CD4-positive, alpha-beta T cell (primary cell): ENCODE data around the gene CHMP4A. TPM values are rescaled to one million over a fixed set of nuclear protein-coding genes. Genes with fewer than 3 reads are reported as not detected.

Experiments used
- ATAC-seq: fragments of 200-7000 bp; cut with Tn5 transposase; one replicate; pipeline ENCODE4 v1.10.0; 2022; ENCODE audit warnings: mild to moderate bottlenecking; ENCODE audit not compliant: poor library complexity
- CTCF ChIA-PET: fragments of 350-600 bp; sonication (Branson Sonifier 250); formaldehyde crosslinking; loops from one replicate; lab custom pipeline; 2021; ENCODE audit warnings: antibody characterized with exemption, inconsistent platforms; lab: Charles Lee
- POLR2A ChIA-PET: fragments of 350-600 bp; sonication (Branson Sonifier 250); formaldehyde crosslinking; loops from one replicate; lab custom pipeline; 2021; ENCODE audit warnings: antibody characterized with exemption, inconsistent platforms; lab: Charles Lee
- DNase-seq, 14 experiments: peaks; one replicate each; pipeline ENCODE4 v3.0.0-alpha.2; 2013 to 2020; ENCODE audit warnings: mixed read lengths in 2 of 14
- H3K27ac ChIP-seq, 2 donors: one replicate each; pipeline versions ENCODE4 v1.5.1 to v1.7.0; 2013; ENCODE audit warnings: low read length in 2 of 2, low read depth in 1 of 2, mild to moderate bottlenecking in 1 of 2
- H3K27me3 ChIP-seq, 2 experiments: 1 replicate in 1 of 2; 2 replicates in 1 of 2; pipeline versions ENCODE4 v1.6.1 to v1.7.0; 2013; ENCODE audit warnings: low read length in 2 of 2, control low read depth in 1 of 2, mild to moderate bottlenecking in 1 of 2, moderate library complexity in 1 of 2; ENCODE audit not compliant: insufficient read depth in 2 of 2, control insufficient read depth in 1 of 2
- H3K36me3 ChIP-seq: one replicate; pipeline ENCODE4 v1.6.1; 2013; ENCODE audit warnings: low read length, control low read depth; ENCODE audit not compliant: insufficient read depth
- H3K4me1 ChIP-seq: one replicate; pipeline ENCODE4 v1.6.1; 2013; ENCODE audit warnings: low read length, control low read depth; ENCODE audit not compliant: insufficient read depth
- H3K4me3 ChIP-seq: one replicate; pipeline ENCODE4 v1.5.1; 2013; ENCODE audit warnings: mild to moderate bottlenecking, low read length, moderate library complexity
- H3K9me3 ChIP-seq, 2 experiments: 1 replicate in 1 of 2; 2 replicates in 1 of 2; pipeline versions ENCODE4 v1.6.1 to v1.7.0; 2013; ENCODE audit warnings: low read length in 2 of 2, mild to moderate bottlenecking in 2 of 2, control low read depth in 1 of 2, moderate library complexity in 1 of 2; ENCODE audit not compliant: control insufficient read depth in 1 of 2, insufficient read depth in 1 of 2
- H3K27ac Mint-ChIP-seq: one replicate; pipeline ENCODE4 v1.8.0; 2020; ENCODE audit warnings: mixed read lengths
- H3K27me3 Mint-ChIP-seq: one replicate; pipeline ENCODE4 v1.8.0; 2021; ENCODE audit warnings: mixed read lengths
- H3K36me3 Mint-ChIP-seq: one replicate; pipeline ENCODE4 v1.8.0; 2021; ENCODE audit warnings: low read depth, mixed read lengths
- H3K4me1 Mint-ChIP-seq: one replicate; pipeline ENCODE4 v1.8.0; 2021; ENCODE audit warnings: low read depth, mixed read lengths
- H3K4me3 Mint-ChIP-seq: one replicate; pipeline ENCODE4 v1.8.0; 2020; ENCODE audit warnings: mild to moderate bottlenecking, mixed read lengths
- H3K9me3 Mint-ChIP-seq: one replicate; pipeline ENCODE4 v1.8.0; 2020; ENCODE audit warnings: mixed read lengths
- CTCF ChIP-seq: fragments of 200-600 bp; IDR thresholded peaks from one replicate; pipeline ENCODE4 v1.8.0; 2022; ENCODE audit warnings: antibody characterized with exemption, mild to moderate bottlenecking
- intact Hi-C, 2 experiments: fragments of 100-400 bp; cut with DNase I in 1 of 2; cut with micrococcal nuclease in 1 of 2; formaldehyde crosslinking; loops; one replicate each; pipeline versions ENCODE4 v1.15.1 to v1.9.0; 2023 to 2025; cut with DNase I, micrococcal nuclease
- total RNA-seq, 174 experiments: library from RNA in 2 of 174; stranded (reverse) in 2 of 174; gene quantifications; one replicate each; pipeline ENCODE4 v1.2.3 and lab custom pipeline; 2021 to 2026

CHMP4A gene
- total RNA-seq, 2 experiments from 2014 or later = 73.4 to 80.1 TPM

- Histone ChIP-seq H3K27me3 (no peaks in the 10 kb centered on the region), H3K4me3 (peak overlapping the region; percentile 93), H3K9me3 (no peaks in the 10 kb centered on the region), H3K36me3 (peaks cover 43% of the 10 kb centered on the region), H3K4me1 (peaks cover 63% of the 10 kb centered on the region), H3K27ac (peak overlapping the region; percentile 97 to 100)
- Mint-ChIP-seq H3K27me3 (no peaks in the 10 kb centered on the region), H3K9me3 (no peaks in the 10 kb centered on the region), H3K4me1 (peaks cover 69% of the 10 kb centered on the region), H3K36me3 (peaks cover 55% of the 10 kb centered on the region), H3K27ac (peak overlapping the region; percentile 100), H3K4me3 (peak overlapping the region; percentile 99)
- no peak for TF ChIP-seq CTCF
- CTCF ChIA-PET = interaction anchor here (1.0 to 7.3 kb wide), 23 partner anchors 9 to 200 kb away, joined by 3 to 90 read pairs (median 8); partner anchors contain the start of genes CHMP4A, CIDEB, DHRS1 and EMC9
- ATAC-seq (peak; percentile 80), DNase-seq (peak; percentile 85 to 97 (median 92))
- intact Hi-C loops = loop anchor here (1.0 to 2.0 kb wide), 6 partner anchors 10 to 188 kb away; partner anchors contain the start of genes GMPR2 (in 2 of the 2), MDP1 (in 2 of the 2), NEDD8 (in 2 of the 2) and RABGGTA (in 1 of the 2)
- POLR2A ChIA-PET = interaction anchor here (0.7 to 3.6 kb wide), 51 partner anchors 9 to 1371 kb away, joined by 3 to 144 read pairs (median 8); partner anchors contain the start of genes ACIN1, C14orf119, CBLN3 and CHMP4A
Observed at GRCh38 chr14:24241829-24242443, 28.6 kb upstream of the CHMP4A start.

GRCh38 chr14:24240110-24240918, 27.0 kb upstream of the CHMP4A start:
- Mint-ChIP-seq H3K36me3 (peaks cover 71% of the 10 kb centered on the region), H3K9me3 (no peaks in the 10 kb centered on the region), H3K27ac (peak overlapping the region; percentile 100), H3K27me3 (no peaks in the 10 kb centered on the region), H3K4me3 (peak overlapping the region; percentile 99), H3K4me1 (peaks cover 77% of the 10 kb centered on the region)
- POLR2A ChIA-PET = interaction anchor here (3.0 to 3.6 kb wide), 3 partner anchors 26 to 79 kb away, joined by 13 to 144 read pairs (median 26); partner anchors contain the start of genes CHMP4A, IRF9 and MDP1
- no peaks in the 10 kb centered on the region for H3K9me3 ChIP-seq
- H3K36me3 ChIP-seq = peaks cover 59% of the 10 kb centered on the region
- H3K27me3 ChIP-seq = no peaks in the 10 kb centered on the region
- H3K4me1 ChIP-seq = peaks cover 55% of the 10 kb centered on the region
- TF ChIP-seq CTCF = no peak
- no peak overlapping the region for H3K4me3 ChIP-seq
- CTCF ChIA-PET = interaction anchor here (1.8 to 3.4 kb wide), 2 partner anchors 24 to 57 kb away, joined by 6 to 38 read pairs; partner anchors contain the start of gene MDP1
- ATAC-seq = no peak
- peak in 1 of 14 experiments; percentile 2 for DNase-seq
- intact Hi-C loops = no loop called here
- no peak overlapping the region for H3K27ac ChIP-seq

GRCh38 chr14:24238527-24239037, 25.3 kb upstream of the CHMP4A start:
- Histone ChIP-seq H3K36me3 (peaks cover 74% of the 10 kb centered on the region), H3K27me3 (no peaks in the 10 kb centered on the region), H3K9me3 (no peaks in the 10 kb centered on the region), H3K27ac (no peak overlapping the region), H3K4me1 (peaks cover 57% of the 10 kb centered on the region), H3K4me3 (no peak overlapping the region)
- Mint-ChIP-seq H3K36me3 (peaks cover 86% of the 10 kb centered on the region), H3K4me1 (peaks cover 82% of the 10 kb centered on the region), H3K9me3 (no peaks in the 10 kb centered on the region), H3K27ac (peak overlapping the region; percentile 100), H3K27me3 (no peaks in the 10 kb centered on the region), H3K4me3 (peak overlapping the region; percentile 99)
- ChIA-PET POLR2A (interaction anchor here (0.5 to 2.6 kb wide), 4 partner anchors 8 to 43 kb away, joined by 3 to 11 read pairs (median 7); partner anchors contain the start of genes MDP1 and TM9SF1), CTCF (interaction anchor here (1.8 to 3.3 kb wide), 2 partner anchors 23 to 59 kb away, joined by 6 to 14 read pairs; partner anchors contain the start of gene MDP1)
- intact Hi-C loops = no loop called here
- ATAC-seq (no peak), DNase-seq (no peak)
- no peak for TF ChIP-seq CTCF
